H9 (cell line): ENCODE measurements around the gene TAP2. TPM values are rescaled to one million over a fixed set of nuclear protein-coding genes. Genes with fewer than 3 reads are reported as not detected.

Source experiments
- DNase-seq: peaks from one replicate; pipeline ENCODE4 v3.0.0-alpha.2; 2017
- H2AFZ ChIP-seq: one replicate; pipeline ENCODE4 v1.6.1; 2013; ENCODE audit warnings: mild to moderate bottlenecking, low read length, control low read depth, moderate library complexity
- H2AK5ac ChIP-seq: 2 replicates; pipeline ENCODE4 v1.6.1; 2013; ENCODE audit warnings: low read length, control low read depth, mixed read lengths; ENCODE audit not compliant: insufficient read length
- H2BK120ac ChIP-seq: one replicate; pipeline ENCODE4 v1.6.1; 2013; ENCODE audit warnings: low read depth, mild to moderate bottlenecking, low read length, control low read depth, inconsistent platforms; ENCODE audit not compliant: poor library complexity, severe bottlenecking
- H2BK12ac ChIP-seq: 2 replicates; pipeline ENCODE4 v1.6.1; 2013; ENCODE audit warnings: low read length, control low read depth, mixed read lengths, low read depth; ENCODE audit not compliant: insufficient read length
- H2BK15ac ChIP-seq: 2 replicates; pipeline ENCODE4 v1.6.1; 2013; ENCODE audit warnings: low read depth, low read length, control low read depth
- H2BK20ac ChIP-seq: one replicate; pipeline ENCODE4 v1.6.1; 2013; ENCODE audit warnings: low read depth, mild to moderate bottlenecking, low read length, control low read depth, inconsistent platforms; ENCODE audit not compliant: poor library complexity, severe bottlenecking
- H2BK5ac ChIP-seq: 2 replicates; pipeline ENCODE4 v1.6.1; 2013; ENCODE audit warnings: low read length, control low read depth, mixed read lengths; ENCODE audit not compliant: insufficient read length
- H3K14ac ChIP-seq: 2 replicates; pipeline ENCODE4 v1.6.1; 2013; ENCODE audit warnings: low read length, control low read depth; ENCODE audit not compliant: insufficient read depth
- H3K18ac ChIP-seq: 2 replicates; pipeline ENCODE4 v1.6.1; 2013; ENCODE audit warnings: low read depth, mild to moderate bottlenecking, mixed read lengths, low read length, control low read depth; ENCODE audit not compliant: insufficient read length
- H3K23ac ChIP-seq: 2 replicates; pipeline ENCODE4 v1.6.1; 2013; ENCODE audit warnings: low read length, control low read depth, mixed read lengths, low read depth; ENCODE audit not compliant: insufficient read length
- H3K23me2 ChIP-seq: 2 replicates; pipeline ENCODE4 v1.6.1; 2013; ENCODE audit warnings: low read depth, mild to moderate bottlenecking, mixed read lengths, low read length, control low read depth; ENCODE audit not compliant: insufficient read length, poor library complexity, severe bottlenecking
- H3K27ac ChIP-seq: 2 replicates; pipeline ENCODE4 v1.5.1; 2013; ENCODE audit warnings: low read length, control low read depth, mixed read lengths, low read depth; ENCODE audit not compliant: insufficient read length
- H3K27me3 ChIP-seq: 2 replicates; pipeline ENCODE4 v1.6.1; 2013; ENCODE audit warnings: low read length, control low read depth, inconsistent platforms; ENCODE audit not compliant: insufficient read depth
- H3K4ac ChIP-seq: 2 replicates; pipeline ENCODE4 v1.6.1; 2013; ENCODE audit warnings: low read depth, mild to moderate bottlenecking, control low read depth, inconsistent platforms, low read length, moderate library complexity
- H3K4me1 ChIP-seq: 2 replicates; pipeline ENCODE4 v1.6.1; 2013; ENCODE audit warnings: low read length, control low read depth, inconsistent platforms; ENCODE audit not compliant: insufficient read depth
- H3K4me2 ChIP-seq: 2 replicates; pipeline ENCODE4 v1.6.1; 2013; ENCODE audit warnings: low read length, control low read depth, mixed read lengths; ENCODE audit not compliant: insufficient read length, insufficient read depth
- H3K56ac ChIP-seq: 2 replicates; pipeline ENCODE4 v1.6.1; 2013; ENCODE audit warnings: low read depth, mild to moderate bottlenecking, mixed read lengths, low read length, control low read depth; ENCODE audit not compliant: insufficient read length
- H3K79me1 ChIP-seq: 2 replicates; pipeline ENCODE4 v1.6.1; 2013; ENCODE audit warnings: low read depth, mild to moderate bottlenecking, moderate library complexity, low read length, control low read depth, inconsistent platforms; ENCODE audit not compliant: insufficient read depth, poor library complexity, severe bottlenecking
- H3K79me2 ChIP-seq: 2 replicates; pipeline ENCODE4 v1.6.1; 2013; ENCODE audit warnings: low read length, control low read depth, inconsistent platforms; ENCODE audit not compliant: insufficient read depth
- H3K9ac ChIP-seq: 2 replicates; pipeline ENCODE4 v1.6.1; 2013; ENCODE audit warnings: low read length, control low read depth, mixed read lengths; ENCODE audit not compliant: insufficient read length; ENCODE audit errors: extremely low read depth
- H3K9me3 ChIP-seq: one replicate; pipeline ENCODE4 v1.6.1; 2013; ENCODE audit warnings: low read depth, low read length, inconsistent platforms; ENCODE audit not compliant: control insufficient read depth
- H3T11ph ChIP-seq: one replicate; pipeline ENCODE4 v1.6.1; 2013; ENCODE audit warnings: mild to moderate bottlenecking, low read length, control low read depth, inconsistent platforms
- H4K20me1 ChIP-seq: one replicate; pipeline ENCODE4 v1.6.1; 2013; ENCODE audit not compliant: control insufficient read depth, insufficient read length, insufficient read depth
- H4K5ac ChIP-seq: 2 replicates; pipeline ENCODE4 v1.6.1; 2013; ENCODE audit warnings: low read depth, mild to moderate bottlenecking, mixed read lengths, low read length, control low read depth; ENCODE audit not compliant: insufficient read length
- H4K8ac ChIP-seq: replicated peaks from 2 replicates; pipeline ENCODE4 v1.6.1; 2013; ENCODE audit warnings: low read length, control low read depth, mixed read lengths, low read depth; ENCODE audit not compliant: insufficient read length
- H4K91ac ChIP-seq: 2 replicates; pipeline ENCODE4 v1.6.1; 2013; ENCODE audit warnings: low read depth, mild to moderate bottlenecking, moderate library complexity, mixed read lengths, low read length, control low read depth; ENCODE audit not compliant: insufficient read length
- H3K27ac Mint-ChIP-seq, 3 experiments: 2 replicates in 2 of 3; 3 replicates in 1 of 3; pipeline ENCODE4 v1.8.0; 2020 to 2021; ENCODE audit warnings: mixed read lengths in 3 of 3, mild to moderate bottlenecking in 1 of 3, moderate library complexity in 1 of 3
- H3K27me3 Mint-ChIP-seq: 2 replicates; pipeline ENCODE4 v1.8.0; 2021; ENCODE audit warnings: low read depth, mild to moderate bottlenecking, moderate library complexity, mixed read lengths
- H3K36me3 Mint-ChIP-seq, 3 experiments: 2 replicates in 2 of 3; 3 replicates in 1 of 3; pipeline ENCODE4 v1.8.0; 2020 to 2021; ENCODE audit warnings: low read depth in 3 of 3, mixed read lengths in 3 of 3; ENCODE audit not compliant: insufficient read depth in 1 of 3
- H3K4me1 Mint-ChIP-seq, 2 experiments: 2 replicates each; pipeline ENCODE4 v1.8.0; 2020; ENCODE audit warnings: mixed read lengths in 2 of 2
- H3K4me3 Mint-ChIP-seq, 2 experiments: 2 replicates in 1 of 2; 3 replicates in 1 of 2; pipeline ENCODE4 v1.8.0; 2020 to 2021; ENCODE audit warnings: mild to moderate bottlenecking in 2 of 2, mixed read lengths in 2 of 2, moderate library complexity in 1 of 2
- H3K9me3 Mint-ChIP-seq, 2 experiments: 2 replicates in 1 of 2; 3 replicates in 1 of 2; pipeline ENCODE4 v1.8.0; 2020; ENCODE audit warnings: mild to moderate bottlenecking in 2 of 2, mixed read lengths in 2 of 2, moderate library complexity in 1 of 2
- CTCF ChIP-seq: fragments of 200-600 bp; sonication (generic); conservative IDR thresholded peaks from 3 replicates; pipeline ENCODE4 v1.8.0; 2021; ENCODE audit warnings: antibody characterized with exemption, mild to moderate bottlenecking
- WGBS: extraction: QIAGEN DNeasy Blood & Tissue Kit; methylation state at CpG from one replicate; pipeline ENCODE4 v1.1.7; 2013; ENCODE audit warnings: missing lambda C conversion rate, low lambda C conversion rate, mixed read lengths; ENCODE audit not compliant: insufficient read length; ENCODE audit errors: extremely low coverage; 5-methylcytosine and 5-hydroxymethylcytosine counted together
- total RNA-seq: library from RNA; stranded (reverse); gene quantifications from 2 replicates; pipeline ENCODE4 v1.2.1, GENCODE V29; 2021

TAP2 gene
- total RNA-seq, 1 experiment from 2014 or later = 16.3 TPM

GRCh38 chr6:32879691-32880090 lies 41.2 kb upstream of the TAP2 start:
- peaks cover 12% of the 10 kb centered on the region; the same call in 1 of the 2 replicates for H3K27me3 Mint-ChIP-seq
- no peak overlapping the region for H2AFZ ChIP-seq
- WGBS = no CpG with 5 or more reads among the region's 35 CpGs

More at GRCh38 chr6:32879691-32880090, 41.2 kb upstream of the TAP2 start:
- Histone ChIP-seq H3K56ac (no peak overlapping the region), H4K91ac (no peak overlapping the region), H2AK5ac (no peak overlapping the region), H2BK12ac (no peak overlapping the region), H3K9ac (no peak overlapping the region), H3K23ac (no peak overlapping the region), H2BK15ac (no peak overlapping the region), H3K18ac (no peak overlapping the region), H4K8ac (no peak overlapping the region), H4K5ac (no peak overlapping the region), H3T11ph (no peak overlapping the region), H3K4me2 (no peak overlapping the region), H3K27ac (no peak overlapping the region), H4K20me1 (no peaks in the 10 kb centered on the region), H2BK5ac (no peak overlapping the region), H2BK120ac (no peak overlapping the region), H3K27me3 (no peaks in the 10 kb centered on the region), H3K23me2 (no peaks in the 10 kb centered on the region), H3K4ac (no peak overlapping the region), H3K79me2 (no peaks in the 10 kb centered on the region), H3K4me1 (no peaks in the 10 kb centered on the region), H2BK20ac (no peak overlapping the region), H3K79me1 (no peaks in the 10 kb centered on the region), H3K14ac (no peak overlapping the region), H3K9me3 (no peaks in the 10 kb centered on the region)
- no peak overlapping the region for H3K4me3 Mint-ChIP-seq
- no peak overlapping the region for H3K27ac Mint-ChIP-seq
- TF ChIP-seq CTCF = no peak
- H3K9me3 Mint-ChIP-seq = no peaks in the 10 kb centered on the region; a peak in 1 of 5 replicates
- no peak for DNase-seq
- H3K4me1 Mint-ChIP-seq = peaks cover 0 to 2% of the 10 kb centered on the region in 2 experiments; a peak in 1 of 4 replicates
- H3K36me3 Mint-ChIP-seq = no peaks in the 10 kb centered on the region
